B cell (primary cell): Measurements from ENCODE around the gene S100A7. TPM values are rescaled to one million over a fixed set of nuclear protein-coding genes. Genes with fewer than 3 reads are reported as not detected.

Experiments used
- ATAC-seq: fragments of 200-7000 bp; cut with Tn5 transposase; one replicate; pipeline ENCODE4 v1.10.0; 2021; ENCODE audit warnings: low read depth, mild to moderate bottlenecking, moderate number of reproducible peaks, moderate library complexity
- CTCF ChIA-PET: fragments of 350-600 bp; sonication (Branson Sonifier 250); formaldehyde crosslinking; loops from one replicate; lab custom pipeline; 2021; ENCODE audit warnings: antibody characterized with exemption, inconsistent platforms; lab: Charles Lee
- POLR2A ChIA-PET: fragments of 350-600 bp; sonication (Branson Sonifier 250); formaldehyde crosslinking; loops from one replicate; lab custom pipeline; 2021; ENCODE audit warnings: antibody characterized with exemption; lab: Charles Lee
- DNase-seq: peaks from one replicate; pipeline ENCODE4 v3.0.0; 2013
- H2AFZ ChIP-seq: 2 replicates; pipeline ENCODE4 v1.6.1; 2012; ENCODE audit warnings: mild to moderate bottlenecking, low read depth, low read length; ENCODE audit not compliant: insufficient read depth, poor library complexity, severe bottlenecking
- H3K27ac ChIP-seq, 2 donors: 1 replicate in 1 of 2; 2 replicates in 1 of 2; pipeline ENCODE4 v1.5.1; 2012 to 2013; ENCODE audit warnings: low read length in 2 of 2, mild to moderate bottlenecking in 2 of 2, moderate library complexity in 1 of 2
- H3K27me3 ChIP-seq, 4 experiments: fragments of 200-600 bp in 1 of 4; sonication (generic) in 1 of 4; replicated peaks in 1 of 4; 1 replicate in 2 of 4; 2 replicates in 2 of 4; pipeline versions ENCODE4 v1.6.1 to v1.7.0; 2013 to 2016; ENCODE audit warnings: low read length in 3 of 4, mild to moderate bottlenecking in 2 of 4, mixed read lengths in 1 of 4, moderate library complexity in 1 of 4; ENCODE audit not compliant: insufficient read depth in 4 of 4, control insufficient read depth in 3 of 4; ENCODE audit errors: control extremely low read depth in 1 of 4
- H3K36me3 ChIP-seq, 2 experiments: replicated peaks in 1 of 2; 1 replicate in 1 of 2; 2 replicates in 1 of 2; pipeline versions ENCODE4 v1.6.1 to v1.7.1; 2013; ENCODE audit warnings: low read length in 1 of 2; ENCODE audit not compliant: insufficient read depth in 2 of 2, control insufficient read depth in 1 of 2; ENCODE audit errors: control extremely low read depth in 1 of 2, extremely low read depth in 1 of 2
- H3K4me1 ChIP-seq, 2 donors: fragments of 200-600 bp in 1 of 2; sonication (generic) in 1 of 2; 1 replicate in 1 of 2; 2 replicates in 1 of 2; pipeline versions ENCODE4 v1.5.1 to v1.6.1; 2013 to 2017; ENCODE audit warnings: low read length in 2 of 2; ENCODE audit not compliant: control insufficient read depth in 2 of 2, insufficient read depth in 2 of 2
- H3K4me2 ChIP-seq: replicated peaks from 2 replicates; pipeline ENCODE3; 2012; ENCODE audit warnings: mild to moderate bottlenecking, low read depth, low read length; ENCODE audit not compliant: poor library complexity, severe bottlenecking
- H3K4me3 ChIP-seq, 5 experiments: fragments of 200-600 bp in 1 of 5; sonication (generic) in 1 of 5; 1 replicate in 3 of 5; 2 replicates in 2 of 5; pipeline versions ENCODE4 v1.5.1 to v1.7.0; 2011 to 2016; ENCODE audit warnings: low read length in 4 of 5, mild to moderate bottlenecking in 4 of 5, low read depth in 2 of 5, control low read depth in 1 of 5, moderate library complexity in 1 of 5; ENCODE audit not compliant: insufficient read depth in 1 of 5; ENCODE audit errors: control extremely low read depth in 1 of 5, extremely low read depth in 1 of 5
- H3K79me2 ChIP-seq: fragments of 200-600 bp; sonication (generic); one replicate; pipeline ENCODE4 v1.6.0; 2016; ENCODE audit warnings: low read length; ENCODE audit not compliant: control insufficient read depth, insufficient read depth
- H3K9ac ChIP-seq: fragments of 200-600 bp; sonication (generic); 2 replicates; pipeline ENCODE4 v1.6.1; 2017; ENCODE audit warnings: mild to moderate bottlenecking, low read length, moderate library complexity
- H3K9me3 ChIP-seq, 3 donors: one replicate each; pipeline versions ENCODE4 v1.6.1 to v1.7.1; 2013; ENCODE audit warnings: low read length in 2 of 3; ENCODE audit not compliant: control insufficient read depth in 2 of 3, insufficient read depth in 1 of 3; ENCODE audit errors: control extremely low read depth in 1 of 3
- H4K20me1 ChIP-seq: 2 replicates; pipeline ENCODE4 v1.6.0; 2012; ENCODE audit warnings: mild to moderate bottlenecking, low read length; ENCODE audit not compliant: insufficient read depth, control insufficient read depth, poor library complexity, severe bottlenecking
- H3K27ac Mint-ChIP-seq: one replicate; pipeline ENCODE4 v1.8.0; 2021; ENCODE audit warnings: mixed read lengths
- H3K27me3 Mint-ChIP-seq: one replicate; pipeline ENCODE4 v1.8.0; 2021; ENCODE audit warnings: mixed read lengths
- H3K4me1 Mint-ChIP-seq: one replicate; pipeline ENCODE4 v1.8.0; 2021; ENCODE audit warnings: mixed read lengths
- H3K4me3 Mint-ChIP-seq: one replicate; pipeline ENCODE4 v1.8.0; 2021; ENCODE audit warnings: mixed read lengths
- H3K9me3 Mint-ChIP-seq: one replicate; pipeline ENCODE4 v1.8.0; 2022; ENCODE audit warnings: mixed read lengths; ENCODE audit not compliant: insufficient read depth
- CTCF ChIP-seq: fragments of 200-600 bp; IDR thresholded peaks from one replicate; pipeline ENCODE4 v1.8.0; 2022; ENCODE audit warnings: antibody characterized with exemption, mild to moderate bottlenecking
- EZH2 ChIP-seq: IDR thresholded peaks from 2 replicates; pipeline ENCODE4 v1.6.1; 2012; ENCODE audit warnings: borderline replicate concordance, low read depth, mild to moderate bottlenecking, moderate library complexity, low read length; ENCODE audit not compliant: insufficient read depth, poor library complexity, severe bottlenecking
- WGBS: methylation state at CpG from one replicate; pipeline ENCODE4 v1.1.5; 2013; ENCODE audit warnings: missing lambda C conversion rate; ENCODE audit not compliant: insufficient coverage; 5-methylcytosine and 5-hydroxymethylcytosine counted together
- intact Hi-C: fragments of 100-400 bp; cut with micrococcal nuclease; formaldehyde crosslinking; loops from one replicate; pipeline ENCODE4 v1.10.0; 2022
- polyA plus RNA-seq: library from polyadenylated mRNA; depleted of rRNA; stranded (reverse); fragments of >200 nt; gene quantifications from 2 replicates; pipeline ENCODE4 v1.2.3, GENCODE V29; 2012
- total RNA-seq, 2 donors: library from RNA; stranded (reverse); fragments of 120-200 nt in 1 of 2; gene quantifications; 1 replicate in 1 of 2; 2 replicates in 1 of 2; pipeline versions ENCODE4 v1.2.3 to v1.2.4, GENCODE V29; 2013 to 2022

Gene S100A7
- total and polyA plus RNA-seq, 2 donors (not counting 1 experiment from before 2014, with no cell fraction given), result not detected

- peaks cover 35% of the 10 kb centered on the region for H3K27me3 Mint-ChIP-seq
Measured at GRCh38 chr1:153432874-153433681, 27.4 kb downstream of the S100A7 start.

More at GRCh38 chr1:153432874-153433681, 27.4 kb downstream of the S100A7 start:
- Mint-ChIP-seq H3K4me3 (no peak overlapping the region), H3K27ac (no peak overlapping the region), H3K4me1 (no peaks in the 10 kb centered on the region), H3K9me3 (no peaks in the 10 kb centered on the region)
- WGBS, result 80% methylated on average over 9 of the region's 9 CpGs
- no peaks in the 10 kb centered on the region for H3K79me2 ChIP-seq
- no peak for DNase-seq
- CTCF ChIA-PET, result no interaction called here
- peaks cover 0 to 10% (median under 1%) of the 10 kb centered on the region in 4 experiments for H3K27me3 ChIP-seq
- H2AFZ ChIP-seq, result no peak overlapping the region
- no peaks in the 10 kb centered on the region for H3K36me3 ChIP-seq
- POLR2A ChIA-PET, result no interaction called here
- no peaks in the 10 kb centered on the region for H3K4me1 ChIP-seq
- H3K9me3 ChIP-seq, result no peaks in the 10 kb centered on the region
- H3K4me3 ChIP-seq, result no peak overlapping the region
- TF ChIP-seq EZH2 (no peak), CTCF (no peak)
- no peak overlapping the region for H3K27ac ChIP-seq
- no peak for ATAC-seq
- no peaks in the 10 kb centered on the region for H4K20me1 ChIP-seq
- no peak overlapping the region for H3K4me2 ChIP-seq
- intact Hi-C loops, result no loop called here
- no peak overlapping the region for H3K9ac ChIP-seq
